HepG2 (cell line): ENCODE measurements around the gene MAPRE3. TPM values are rescaled to one million over a fixed set of nuclear protein-coding genes. Genes with fewer than 3 reads are reported as not detected.

Experiments
- CCAR2 ChIP-seq: fragments of 200-400 bp; formaldehyde crosslinking; optimal IDR thresholded peaks from 2 replicates; pipeline ENCODE3; 2018; ENCODE audit warnings: low read depth, mild to moderate bottlenecking, low read length, moderate library complexity
- CEBPG ChIP-seq: IDR thresholded peaks from 2 replicates; pipeline ENCODE4 v1.6.1; 2016
- FOXA1 ChIP-seq, 2 experiments: fragments of 450-650 bp in 1 of 2; sonication (generic) in 1 of 2; formaldehyde crosslinking in 1 of 2; IDR thresholded peaks; 2 replicates each; pipeline versions ENCODE4 v1.4.0 to v1.6.1; 2016 to 2020; ENCODE audit warnings: missing genetic modification reagents in 1 of 2
- GABPA ChIP-seq, 2 experiments: IDR thresholded peaks; 2 replicates each; pipeline ENCODE4 v1.6.1; 2011 to 2016; ENCODE audit warnings: low read depth in 2 of 2, low read length in 1 of 2, missing biosample characterization in 1 of 2, missing genetic modification characterization in 1 of 2
- IRX3 ChIP-seq: sonication (generic); formaldehyde crosslinking; IDR thresholded peaks from 2 replicates; pipeline ENCODE4 v1.8.1; 2023; ENCODE audit warnings: mild to moderate bottlenecking, low read depth, missing genetic modification reagents, borderline replicate concordance
- NONO ChIP-seq, 2 experiments: fragments of 450-650 bp in 1 of 2; sonication (generic) in 1 of 2; formaldehyde crosslinking in 1 of 2; IDR thresholded peaks in 1 of 2; conservative IDR thresholded peaks in 1 of 2; 2 replicates each; pipeline versions ENCODE4 v1.6.1 to v1.8.0; 2017 to 2022; ENCODE audit warnings: mild to moderate bottlenecking in 1 of 2, missing genetic modification reagents in 1 of 2, moderate library complexity in 1 of 2
- SATB2 ChIP-seq: sonication (generic); formaldehyde crosslinking; IDR thresholded peaks from 2 replicates; pipeline ENCODE4 v1.5.0; 2020; ENCODE audit warnings: missing genetic modification reagents
- ZMYM4 ChIP-seq: sonication (generic); formaldehyde crosslinking; IDR thresholded peaks from 2 replicates; pipeline ENCODE4 v1.8.1; 2023; ENCODE audit warnings: mild to moderate bottlenecking, missing genetic modification reagents
- ZNF12 ChIP-seq: sonication (generic); formaldehyde crosslinking; IDR thresholded peaks from 2 replicates; pipeline ENCODE4 v1.5.0; 2020; ENCODE audit warnings: missing genetic modification reagents
- ZNF451 ChIP-seq: sonication (generic); formaldehyde crosslinking; IDR thresholded peaks from 2 replicates; pipeline ENCODE4 v1.5.0; 2020; ENCODE audit warnings: mild to moderate bottlenecking, missing genetic modification reagents
- ZNF547 ChIP-seq: sonication (generic); formaldehyde crosslinking; IDR thresholded peaks from 2 replicates; pipeline ENCODE4 v1.5.1; 2020; ENCODE audit warnings: mild to moderate bottlenecking, missing genetic modification reagents
- ZNF552 ChIP-seq: sonication (generic); formaldehyde crosslinking; IDR thresholded peaks from 2 replicates; pipeline ENCODE4 v1.9.0; 2022; ENCODE audit warnings: missing genetic modification reagents, mild to moderate bottlenecking, borderline replicate concordance
- ZNF703 ChIP-seq: sonication (generic); formaldehyde crosslinking; IDR thresholded peaks from 2 replicates; pipeline ENCODE4 v1.5.1; 2020; ENCODE audit warnings: missing genetic modification reagents, mild to moderate bottlenecking, moderate library complexity, borderline replicate concordance
- ZNF749 ChIP-seq: sonication (generic); formaldehyde crosslinking; IDR thresholded peaks from 2 replicates; pipeline ENCODE4 v1.8.0; 2022; ENCODE audit warnings: mild to moderate bottlenecking, missing genetic modification reagents, moderate library complexity, borderline replicate concordance
- ZNF766 ChIP-seq: sonication (generic); formaldehyde crosslinking; IDR thresholded peaks from 2 replicates; pipeline ENCODE4 v1.5.0; 2020; ENCODE audit warnings: missing genetic modification reagents, borderline replicate concordance
- ZNF782 ChIP-seq: sonication (generic); formaldehyde crosslinking; IDR thresholded peaks from 2 replicates; pipeline ENCODE4 v1.4.0; 2020; ENCODE audit warnings: missing genetic modification reagents, mild to moderate bottlenecking, borderline replicate concordance
- ZSCAN20 ChIP-seq: sonication (generic); formaldehyde crosslinking; IDR thresholded peaks from 2 replicates; pipeline ENCODE4 v1.4.0; 2020; ENCODE audit warnings: missing genetic modification reagents, mild to moderate bottlenecking, borderline replicate concordance
- polyA plus RNA-seq, 8 experiments: library from polyadenylated mRNA; depleted of rRNA in 3 of 8; stranded (reverse) in 7 of 8; unstranded in 1 of 8; fragments of >200 nt; fragmentation: Illumina TruSeq in 4 of 8; extraction: Trizol in 4 of 8; gene quantifications; 2 replicates each; pipeline versions ENCODE4 v1.2.1 to v1.2.3, GENCODE V29; 2011 to 2016; ENCODE audit warnings: low read depth in 4 of 8, missing spikeins in 1 of 8, mixed read lengths in 1 of 8; ENCODE audit not compliant: insufficient read depth in 1 of 8
- total RNA-seq, 5 experiments: library from RNA; depleted of rRNA; stranded (reverse); fragments of >200 nt; fragmentation: Illumina TruSeq; extraction: Trizol; gene quantifications; 2 replicates each; pipeline ENCODE4 v1.2.3, GENCODE V29; 2016; ENCODE audit warnings: low read depth in 1 of 5
- TF ChIP-seq, protein P1 (sequence below): sonication (generic); formaldehyde crosslinking; IDR thresholded peaks from 2 replicates; pipeline ENCODE4 v1.4.0; 2020; ENCODE audit warnings: missing genetic modification reagents, mild to moderate bottlenecking, borderline replicate concordance
- TF ChIP-seq, protein P2 (sequence below): sonication (generic); formaldehyde crosslinking; conservative IDR thresholded peaks from 2 replicates; pipeline ENCODE4 v1.4.0; 2020; ENCODE audit warnings: mild to moderate bottlenecking, missing genetic modification reagents, moderate library complexity

The MAPRE3 gene
- total and polyA plus RNA-seq, 2 of the 13 experiments (the other 11 are each of a cell fraction or from before 2014, with no cell fraction given): 0.31 to 0.91 TPM

DNA sequence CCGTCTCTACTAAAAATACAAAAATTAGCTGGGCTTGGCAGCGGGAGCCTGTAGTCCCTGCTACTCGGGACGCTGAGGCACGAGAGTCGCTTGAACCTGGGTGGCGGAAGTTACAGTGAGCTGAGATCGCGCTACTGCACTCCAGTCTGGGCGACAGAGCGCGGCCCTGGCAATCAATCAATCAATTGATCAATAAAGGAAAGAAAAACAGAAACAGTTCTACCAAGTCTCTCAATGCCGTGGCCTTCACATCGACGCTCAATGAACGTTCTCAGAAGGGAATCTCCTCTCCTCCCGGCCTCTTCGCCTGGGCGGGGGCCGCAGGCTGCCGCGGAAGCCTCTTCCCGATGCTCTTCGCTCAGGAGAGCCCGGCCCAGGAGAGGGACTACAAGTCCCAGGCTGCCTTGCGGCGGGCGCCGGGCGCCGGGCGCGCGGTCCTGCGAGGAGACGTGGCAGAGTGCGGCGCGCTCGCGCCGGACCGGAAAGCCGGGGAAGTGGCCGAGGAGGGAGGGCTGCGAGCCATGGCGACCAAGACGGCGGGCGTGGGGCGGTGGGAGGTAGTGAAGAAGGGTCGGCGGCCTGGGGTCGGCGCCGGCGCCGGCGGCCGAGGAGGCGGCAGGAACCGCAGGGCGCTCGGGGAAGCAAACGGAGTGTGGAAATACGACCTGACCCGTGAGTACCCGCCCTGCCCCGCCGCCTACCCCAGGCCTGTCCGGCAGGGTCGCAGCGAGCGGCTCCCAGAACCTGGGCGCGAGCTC, 62.2 kb downstream of the MAPRE3 start, which contains the start of gene TMEM214 (continued):
- TF ChIP-seq CEBPG (CRISPR knock-in tag): no peak
- peak; percentile 57 for TF ChIP-seq GABPA (IDR thresholded peaks at IDR 0.05; ENCODE audit: low read depth, low read length)
- TF ChIP-seq GABPA (CRISPR knock-in tag; IDR thresholded peaks at IDR 0.05; ENCODE audit: low read depth): peak; percentile 73
- peak; percentile 69; the same call in 1 of the 2 replicates for TF ChIP-seq ZNF749 (CRISPR knock-in tag)
- 0 out of 2 replicates have a peak, but pooled peaks have one; percentile 56 for TF ChIP-seq ZNF451 (CRISPR knock-in tag)
- no peak for TF ChIP-seq CCAR2
- TF ChIP-seq, protein P1, sequence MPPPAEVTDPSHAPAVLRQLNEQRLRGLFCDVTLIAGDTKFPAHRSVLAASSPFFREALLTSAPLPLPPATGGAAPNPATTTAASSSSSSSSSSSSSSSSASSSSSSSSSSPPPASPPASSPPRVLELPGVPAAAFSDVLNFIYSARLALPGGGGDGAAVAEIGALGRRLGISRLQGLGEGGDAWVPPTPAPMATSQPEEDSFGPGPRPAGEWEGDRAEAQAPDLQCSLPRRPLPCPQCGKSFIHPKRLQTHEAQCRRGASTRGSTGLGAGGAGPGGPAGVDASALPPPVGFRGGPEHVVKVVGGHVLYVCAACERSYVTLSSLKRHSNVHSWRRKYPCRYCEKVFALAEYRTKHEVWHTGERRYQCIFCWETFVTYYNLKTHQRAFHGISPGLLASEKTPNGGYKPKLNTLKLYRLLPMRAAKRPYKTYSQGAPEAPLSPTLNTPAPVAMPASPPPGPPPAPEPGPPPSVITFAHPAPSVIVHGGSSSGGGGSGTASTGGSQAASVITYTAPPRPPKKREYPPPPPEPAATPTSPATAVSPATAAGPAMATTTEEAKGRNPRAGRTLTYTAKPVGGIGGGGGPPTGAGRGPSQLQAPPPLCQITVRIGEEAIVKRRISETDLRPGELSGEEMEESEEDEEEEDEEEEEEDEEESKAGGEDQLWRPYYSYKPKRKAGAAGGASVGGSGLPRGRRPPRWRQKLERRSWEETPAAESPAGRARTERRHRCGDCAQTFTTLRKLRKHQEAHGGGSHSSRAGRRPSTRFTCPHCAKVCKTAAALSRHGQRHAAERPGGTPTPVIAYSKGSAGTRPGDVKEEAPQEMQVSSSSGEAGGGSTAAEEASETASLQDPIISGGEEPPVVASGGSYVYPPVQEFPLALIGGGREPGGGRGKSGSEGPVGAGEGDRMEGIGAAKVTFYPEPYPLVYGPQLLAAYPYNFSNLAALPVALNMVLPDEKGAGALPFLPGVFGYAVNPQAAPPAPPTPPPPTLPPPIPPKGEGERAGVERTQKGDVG (CRISPR knock-in tag): no peak
- TF ChIP-seq ZNF12 (CRISPR knock-in tag): 0 out of 2 replicates have a peak, but pooled peaks have one; percentile 11
- no peak; the same call in 1 of the 2 replicates for TF ChIP-seq ZNF552 (CRISPR knock-in tag)
- 0 out of 2 replicates have a peak, but pooled peaks have one; percentile 39 for TF ChIP-seq SATB2 (CRISPR knock-in tag)
- TF ChIP-seq, protein P2, sequence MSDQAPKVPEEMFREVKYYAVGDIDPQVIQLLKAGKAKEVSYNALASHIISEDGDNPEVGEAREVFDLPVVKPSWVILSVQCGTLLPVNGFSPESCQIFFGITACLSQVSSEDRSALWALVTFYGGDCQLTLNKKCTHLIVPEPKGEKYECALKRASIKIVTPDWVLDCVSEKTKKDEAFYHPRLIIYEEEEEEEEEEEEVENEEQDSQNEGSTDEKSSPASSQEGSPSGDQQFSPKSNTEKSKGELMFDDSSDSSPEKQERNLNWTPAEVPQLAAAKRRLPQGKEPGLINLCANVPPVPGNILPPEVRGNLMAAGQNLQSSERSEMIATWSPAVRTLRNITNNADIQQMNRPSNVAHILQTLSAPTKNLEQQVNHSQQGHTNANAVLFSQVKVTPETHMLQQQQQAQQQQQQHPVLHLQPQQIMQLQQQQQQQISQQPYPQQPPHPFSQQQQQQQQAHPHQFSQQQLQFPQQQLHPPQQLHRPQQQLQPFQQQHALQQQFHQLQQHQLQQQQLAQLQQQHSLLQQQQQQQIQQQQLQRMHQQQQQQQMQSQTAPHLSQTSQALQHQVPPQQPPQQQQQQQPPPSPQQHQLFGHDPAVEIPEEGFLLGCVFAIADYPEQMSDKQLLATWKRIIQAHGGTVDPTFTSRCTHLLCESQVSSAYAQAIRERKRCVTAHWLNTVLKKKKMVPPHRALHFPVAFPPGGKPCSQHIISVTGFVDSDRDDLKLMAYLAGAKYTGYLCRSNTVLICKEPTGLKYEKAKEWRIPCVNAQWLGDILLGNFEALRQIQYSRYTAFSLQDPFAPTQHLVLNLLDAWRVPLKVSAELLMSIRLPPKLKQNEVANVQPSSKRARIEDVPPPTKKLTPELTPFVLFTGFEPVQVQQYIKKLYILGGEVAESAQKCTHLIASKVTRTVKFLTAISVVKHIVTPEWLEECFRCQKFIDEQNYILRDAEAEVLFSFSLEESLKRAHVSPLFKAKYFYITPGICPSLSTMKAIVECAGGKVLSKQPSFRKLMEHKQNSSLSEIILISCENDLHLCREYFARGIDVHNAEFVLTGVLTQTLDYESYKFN (CRISPR knock-in tag): 0 out of 2 replicates have a peak, but pooled peaks have one; percentile 33
- peak; percentile 89; the same call in 1 of the 2 replicates for TF ChIP-seq ZNF547 (CRISPR knock-in tag)
- no peak for TF ChIP-seq FOXA1 (IDR thresholded peaks at IDR 0.05)
- TF ChIP-seq FOXA1 (CRISPR knock-in tag; IDR thresholded peaks at IDR 0.05): no peak
- TF ChIP-seq IRX3 (CRISPR knock-in tag): no peak; the same call in 1 of the 2 replicates
- TF ChIP-seq NONO (IDR thresholded peaks at IDR 0.05): no peak
- TF ChIP-seq NONO (CRISPR knock-in tag; conservative IDR thresholded peaks at IDR 0.05): peak; percentile 19; the same call in 1 of the 2 replicates
- TF ChIP-seq ZNF766: peak; percentile 77
- no peak for TF ChIP-seq ZMYM4 (CRISPR knock-in tag)
- TF ChIP-seq ZNF703 (CRISPR knock-in tag): no peak
- TF ChIP-seq ZSCAN20 (CRISPR knock-in tag): peak; percentile 88; the same call in 1 of the 2 replicates
- peak; percentile 90; the same call in 1 of the 2 replicates for TF ChIP-seq ZNF782
